A172 (cell line): Measurements from ENCODE around the gene PBRM1. TPM values are rescaled to one million over a fixed set of nuclear protein-coding genes. Genes with fewer than 3 reads are reported as not detected.

Experiments used
- DNase-seq: peaks from one replicate; pipeline ENCODE4 v3.0.0-alpha.2; 2015; ENCODE audit warnings: low spot score
- total RNA-seq: library from RNA; depleted of rRNA; stranded (reverse); fragments of >200 nt; shearing (Covaris generic); gene quantifications from 2 replicates; pipeline ENCODE4 v1.2.3, GENCODE V29; 2014

The PBRM1 gene
- total RNA-seq, 1 experiment from 2014 or later = 47.6 TPM

- DNase-seq = no peak
Observed at GRCh38 chr3:52524752-52525679, 160.7 kb downstream of the PBRM1 start.

GRCh38 chr3:52524258-52524751 lies 161.4 kb downstream of the PBRM1 start:
- no peak for DNase-seq

GRCh38 chr3:52523386-52524257 lies 162.1 kb downstream of the PBRM1 start:
- DNase-seq = no peak

GRCh38 chr3:52522651-52523251 lies 163.0 kb downstream of the PBRM1 start:
- no peak for DNase-seq

- DNase-seq = no peak
Observed at GRCh38 chr3:52521881-52522650, 163.6 kb downstream of the PBRM1 start.

GRCh38 chr3:52521488-52521824 lies 164.3 kb downstream of the PBRM1 start:
- DNase-seq = no peak

GRCh38 chr3:52520716-52521487 lies 164.8 kb downstream of the PBRM1 start:
- DNase-seq = no peak

- DNase-seq = no peak
Observed at GRCh38 chr3:52520141-52520667, 165.5 kb downstream of the PBRM1 start.

GRCh38 chr3:52519445-52520140 lies 166.1 kb downstream of the PBRM1 start:
- DNase-seq = no peak

- DNase-seq = no peak
Observed at GRCh38 chr3:52518723-52519444, 166.8 kb downstream of the PBRM1 start.

GRCh38 chr3:52517796-52518722 lies 167.7 kb downstream of the PBRM1 start:
- no peak for DNase-seq

GRCh38 chr3:52516509-52517195 lies 169.1 kb downstream of the PBRM1 start:
- DNase-seq = no peak

- DNase-seq = no peak
Observed at GRCh38 chr3:52515192-52515591, 170.5 kb downstream of the PBRM1 start.

GRCh38 chr3:52514576-52514975 lies 171.1 kb downstream of the PBRM1 start:
- no peak for DNase-seq

- DNase-seq = no peak
Observed at GRCh38 chr3:52513281-52513680, 172.4 kb downstream of the PBRM1 start.

- DNase-seq = no peak
Observed at GRCh38 chr3:52512727-52513126, 173.0 kb downstream of the PBRM1 start.

GRCh38 chr3:52512105-52512504 lies 173.6 kb downstream of the PBRM1 start:
- no peak for DNase-seq
